GM12878 (cell line): ENCODE data around the gene PCED1A. TPM values are rescaled to one million over a fixed set of nuclear protein-coding genes. Genes with fewer than 3 reads are reported as not detected.

Experiments
- ATAC-seq: fragments of 200-7000 bp; cut with Tn5 transposase; 3 replicates; pipeline ENCODE4 v1.9.1; 2020; ENCODE audit warnings: mild to moderate bottlenecking, moderate library complexity
- BruUV-seq: library from RNA; stranded (reverse); fragments of 400-500 nt; replicated peaks from 2 replicates; lab custom pipeline; 2021; lab: Mats Ljungman, UMichigan
- CTCF ChIA-PET: fragments of 300-600 bp; sonication (Branson Sonifier 250); formaldehyde crosslinking; extraction: SDS; loops from one replicate; lab custom pipeline; 2021; ENCODE audit warnings: inconsistent platforms; lab: Yijun Ruan, JAX
- POLR2A ChIA-PET: fragments of 350-600 bp; formaldehyde crosslinking; extraction: SDS; loops from one replicate; lab custom pipeline; 2021; ENCODE audit warnings: inconsistent platforms; lab: Charles Lee
- RAD21 ChIA-PET: fragments of 300-600 bp; sonication (Branson Sonifier 250); formaldehyde crosslinking; loops from one replicate; lab custom pipeline; 2023; ENCODE audit warnings: antibody characterized with exemption; ENCODE audit not compliant: unreplicated experiment; lab: Charles Lee
- SMC1A ChIA-PET: fragments of 300-600 bp; sonication (Branson Sonifier 250); formaldehyde crosslinking; loops from one replicate; lab custom pipeline; 2023; ENCODE audit not compliant: unreplicated experiment, uncharacterized antibody; lab: Charles Lee
- DNase-seq: peaks from one replicate; pipeline ENCODE4 v3.0.0-alpha.2; 2011; ENCODE audit warnings: low read depth, low spot score
- FAIRE-seq: peaks from 3 replicates; lab custom pipeline; 2011; peaks lifted over from hg19 to GRCh38; lab: Jason Lieb, UNC
- H2AFZ ChIP-seq: 2 replicates; pipeline ENCODE4 v1.6.0; 2011; ENCODE audit warnings: low read depth, low read length, control low read depth; ENCODE audit not compliant: control insufficient read depth
- H3K27ac ChIP-seq: 2 replicates; pipeline ENCODE4 v1.5.1; 2011; ENCODE audit warnings: control low read depth; ENCODE audit not compliant: control insufficient read depth, insufficient read depth
- H3K27me3 ChIP-seq, 2 experiments: replicated peaks in 1 of 2; 2 replicates each; pipeline versions ENCODE4 v1.6.0 to v1.6.1; 2011; ENCODE audit warnings: low read length in 1 of 2; ENCODE audit not compliant: control insufficient read depth in 2 of 2, insufficient read depth in 2 of 2
- H3K36me3 ChIP-seq, 2 experiments: 2 replicates each; pipeline ENCODE4 v1.5.1; 2011; ENCODE audit warnings: low read length in 1 of 2; ENCODE audit not compliant: control insufficient read depth in 2 of 2, insufficient read depth in 2 of 2
- H3K4me1 ChIP-seq: 2 replicates; pipeline ENCODE4 v1.6.1; 2011; ENCODE audit warnings: mild to moderate bottlenecking, low read length, moderate library complexity, mixed read lengths; ENCODE audit not compliant: control insufficient read depth, insufficient read depth
- H3K4me2 ChIP-seq: 2 replicates; pipeline ENCODE4 v1.6.0; 2011; ENCODE audit warnings: control low read depth; ENCODE audit not compliant: control insufficient read depth, insufficient read depth
- H3K4me3 ChIP-seq: fragments of 200-600 bp; sonication (generic); 2 replicates; pipeline ENCODE4 v1.5.1; 2016
- H3K79me2 ChIP-seq: 2 replicates; pipeline ENCODE4 v1.6.0; 2011; ENCODE audit warnings: low read length; ENCODE audit not compliant: control insufficient read depth, insufficient read depth
- H3K9ac ChIP-seq: 2 replicates; pipeline ENCODE4 v1.8.0; 2011; ENCODE audit warnings: low read length, control low read depth, mixed read lengths; ENCODE audit not compliant: control insufficient read depth, insufficient read depth
- H3K9me3 ChIP-seq: replicated peaks from 3 replicates; pipeline ENCODE4 v1.5.1; 2011; ENCODE audit warnings: mild to moderate bottlenecking, low read length; ENCODE audit not compliant: control insufficient read depth, insufficient read depth
- H4K20me1 ChIP-seq: 2 replicates; pipeline ENCODE4 v1.6.0; 2011; ENCODE audit not compliant: control insufficient read depth, insufficient read depth
- ATF2 ChIP-seq: IDR thresholded peaks from 2 replicates; pipeline ENCODE4 v1.6.1; 2012; ENCODE audit warnings: low read length, inconsistent platforms
- CBX3 ChIP-seq: fragments of 200-600 bp; sonication (generic); IDR thresholded peaks from 2 replicates; pipeline ENCODE4 v1.6.1; 2016; ENCODE audit warnings: low read depth, borderline replicate concordance
- CREB1 ChIP-seq: IDR thresholded peaks from 2 replicates; pipeline ENCODE4 v1.6.1; 2012; ENCODE audit warnings: low read depth, mild to moderate bottlenecking, inconsistent platforms
- SKIL ChIP-seq: fragments of 450-650 bp; IDR thresholded peaks from 2 replicates; pipeline ENCODE4 v1.6.1; 2017; ENCODE audit warnings: mild to moderate bottlenecking, low read depth, inconsistent platforms; ENCODE audit not compliant: poor library complexity, severe bottlenecking
- SREBF1 ChIP-seq: IDR thresholded peaks from 2 replicates; pipeline ENCODE4 v1.6.1; 2012; ENCODE audit warnings: mild to moderate bottlenecking, low read length
- SRF ChIP-seq, 2 experiments: IDR thresholded peaks; 2 replicates each; pipeline ENCODE4 v1.6.1; 2011; ENCODE audit warnings: low read depth in 2 of 2, low read length in 2 of 2, mild to moderate bottlenecking in 1 of 2, moderate library complexity in 1 of 2
- TAF1 ChIP-seq: IDR thresholded peaks from 2 replicates; pipeline ENCODE4 v1.6.1; 2011; ENCODE audit warnings: mild to moderate bottlenecking, low read depth, low read length, borderline replicate concordance
- WRNIP1 ChIP-seq: IDR thresholded peaks from 2 replicates; pipeline ENCODE4 v1.6.1; 2011; ENCODE audit warnings: low read depth, low read length, improper control_type of control experiment, borderline replicate concordance
- ZNF207 ChIP-seq: fragments of 450-650 bp; IDR thresholded peaks from 2 replicates; pipeline ENCODE4 v1.6.1; 2014; ENCODE audit warnings: antibody characterized with exemption, mild to moderate bottlenecking, borderline replicate concordance
- ZNF384 ChIP-seq: IDR thresholded peaks from 2 replicates; pipeline ENCODE4 v1.6.1; 2012; ENCODE audit warnings: low read depth, mild to moderate bottlenecking, low read length, improper control_type of control experiment, borderline replicate concordance
- WGBS: methylation state at CpG from one replicate; pipeline ENCODE4 v1.1.6; 2016; ENCODE audit warnings: low lambda C conversion rate; ENCODE audit not compliant: insufficient replicate concordance, insufficient coverage; ENCODE audit errors: missing lambda C conversion rate; 5-methylcytosine and 5-hydroxymethylcytosine counted together
- in situ Hi-C: fragments of 300-500 bp; cut with MboI; formaldehyde crosslinking; loops from 9 replicates; pipeline ENCODE4 v1.14.3; 2018; ENCODE audit warnings: mixed read lengths
- intact Hi-C: fragments of 100-400 bp; cut with micrococcal nuclease; formaldehyde crosslinking; loops from one replicate; pipeline ENCODE4 v1.14.2; 2022; ENCODE audit not compliant: unreplicated experiment
- polyA plus RNA-seq, 11 experiments: library from polyadenylated mRNA; depleted of rRNA in 4 of 11; unstranded in 6 of 11; stranded (reverse) in 5 of 11; fragments of >200 nt; fragmentation: Nextera tagmentation in 4 of 11; fragmentation: Illumina TruSeq in 1 of 11; extraction: Ambion mirVana in 4 of 11; extraction: Trizol in 1 of 11; gene quantifications; 1 replicate in 1 of 11; 2 replicates in 10 of 11; pipeline versions ENCODE4 v1.2.1 to v1.2.3, GENCODE V29; 2011 to 2016; ENCODE audit warnings: inconsistent platforms in 2 of 11, missing spikeins in 2 of 11, low read depth in 1 of 11
- total RNA-seq, 4 experiments: library from RNA; depleted of rRNA in 3 of 4; stranded (reverse); fragments of >200 nt in 3 of 4; fragmentation: Illumina TruSeq in 1 of 4; extraction: Trizol in 1 of 4; gene quantifications; 2 replicates each; pipeline versions ENCODE4 v1.2.1 to v1.2.3, GENCODE V29; 2013 to 2021

Gene PCED1A
- total and polyA plus RNA-seq, 10 of the 15 experiments (the other 5 are each of a cell fraction or from before 2014, with no cell fraction given): 4.5 to 30.9 (median 12.0) TPM

GRCh38 chr20:2797136-2797983 is 43.1 kb downstream of the PCED1A start:
- CTCF ChIA-PET: no interaction called here

More at GRCh38 chr20:2797136-2797983, 43.1 kb downstream of the PCED1A start:
- Histone ChIP-seq H3K36me3 (no peaks in the 10 kb centered on the region), H3K9me3 (no peaks in the 10 kb centered on the region), H3K9ac (no peak overlapping the region), H3K27ac (no peak overlapping the region), H3K4me3 (no peak overlapping the region), H3K79me2 (no peaks in the 10 kb centered on the region), H4K20me1 (no peaks in the 10 kb centered on the region), H2AFZ (no peak overlapping the region), H3K4me1 (no peaks in the 10 kb centered on the region), H3K4me2 (no peak overlapping the region), H3K27me3 (peaks cover 12 to 13% of the 10 kb centered on the region in 2 experiments)
- 46% methylated on average over 16 of the region's 16 CpGs for WGBS
- RAD21 ChIA-PET: no interaction called here
- intact Hi-C loops: no loop called here
- POLR2A ChIA-PET: no interaction called here
- no peak for TF ChIP-seq TAF1
- no peak for TF ChIP-seq SRF (IDR thresholded peaks at IDR 0.05; ENCODE audit: low read depth in 2 of 2, low read length in 2 of 2)
- TF ChIP-seq SREBF1: no peak
- TF ChIP-seq SKIL: no peak
- no peak for TF ChIP-seq CREB1
- no peak for TF ChIP-seq ZNF384
- TF ChIP-seq ZNF207: no peak
- TF ChIP-seq CBX3: no peak
- TF ChIP-seq WRNIP1: no peak
- no peak for TF ChIP-seq ATF2
- DNase-seq (no peak), ATAC-seq (no peak), FAIRE-seq (no peak)
- no TSS peak for BruUV-seq
- in situ Hi-C loops: no loop called here
- SMC1A ChIA-PET: no interaction called here
